ENCODE measurements around the gene QRICH2. TPM values are rescaled to one million over a fixed set of nuclear protein-coding genes. Genes with fewer than 3 reads are reported as not detected.
A peak's percentile ranks its signal among the peaks of the same experiment; 100 is the strongest.

The QRICH2 gene
- total RNA-seq, 1 donor, result 3.6 TPM

GRCh38 chr17:76279742-76280287 is 28.3 kb downstream of the QRICH2 start:
- no peaks in the 10 kb centered on the region for H3K36me3 ChIP-seq (ENCODE audit: insufficient read depth, low read length)
- H4K20me1 ChIP-seq (ENCODE audit: insufficient read depth, low read length), result no peaks in the 10 kb centered on the region
- peak; percentile 69 for DNase-seq (ENCODE audit: insufficient read length, low spot score, missing footprints)
- TF ChIP-seq CTCF (IDR thresholded peaks at IDR 0.05; ENCODE audit: extremely low read depth, low read depth, low read length), result no peak
- peaks cover 5% of the 10 kb centered on the region for H3K4me1 ChIP-seq (ENCODE audit: insufficient read depth, low read length)
- H3K27ac ChIP-seq (ENCODE audit: low read depth, low read length), result no peak overlapping the region
- H2AFZ ChIP-seq (ENCODE audit: low read length), result no peak overlapping the region
- H3K9me3 ChIP-seq (ENCODE audit: low read depth, low read length), result no peaks in the 10 kb centered on the region
- no peaks in the 10 kb centered on the region for H3K27me3 ChIP-seq (ENCODE audit: insufficient read depth, low read length)
- no peak overlapping the region for H3K4me3 ChIP-seq (ENCODE audit: insufficient read depth, low read length)
- H3K79me2 ChIP-seq (ENCODE audit: insufficient read depth, low read length), result no peaks in the 10 kb centered on the region
- H3K4me2 ChIP-seq (ENCODE audit: insufficient read depth, low read length), result no peak overlapping the region

- Histone ChIP-seq H3K4me3 (ENCODE audit: insufficient read depth, low read length) (no peak overlapping the region), H3K27ac (ENCODE audit: low read depth, low read length) (no peak overlapping the region), H3K79me2 (ENCODE audit: insufficient read depth, low read length) (no peaks in the 10 kb centered on the region), H4K20me1 (ENCODE audit: insufficient read depth, low read length) (no peaks in the 10 kb centered on the region), H3K4me2 (ENCODE audit: insufficient read depth, low read length) (no peak overlapping the region), H2AFZ (ENCODE audit: low read length) (no peak overlapping the region), H3K36me3 (ENCODE audit: insufficient read depth, low read length) (no peaks in the 10 kb centered on the region), H3K9me3 (ENCODE audit: low read depth, low read length) (no peaks in the 10 kb centered on the region), H3K27me3 (ENCODE audit: insufficient read depth, low read length) (no peaks in the 10 kb centered on the region), H3K4me1 (ENCODE audit: insufficient read depth, low read length) (peaks cover 5% of the 10 kb centered on the region)
- DNase-seq (ENCODE audit: insufficient read length, low spot score, missing footprints), result peak; percentile 99
- TF ChIP-seq CTCF (IDR thresholded peaks at IDR 0.05; ENCODE audit: extremely low read depth, low read depth, low read length), result peak; percentile 90
These were observed 28.9 kb downstream of the QRICH2 start for GRCh38 chr17:76278952-76279741.

GRCh38 chr17:76278268-76278908 is 29.7 kb downstream of the QRICH2 start:
- no peak for TF ChIP-seq CTCF (IDR thresholded peaks at IDR 0.05; ENCODE audit: extremely low read depth, low read depth, low read length)
- no peaks in the 10 kb centered on the region for H3K9me3 ChIP-seq (ENCODE audit: low read depth, low read length)
- H3K79me2 ChIP-seq (ENCODE audit: insufficient read depth, low read length), result no peaks in the 10 kb centered on the region
- H4K20me1 ChIP-seq (ENCODE audit: insufficient read depth, low read length), result no peaks in the 10 kb centered on the region
- H3K4me2 ChIP-seq (ENCODE audit: insufficient read depth, low read length), result no peak overlapping the region
- peak; percentile 45 for DNase-seq (ENCODE audit: insufficient read length, low spot score, missing footprints)
- H3K4me1 ChIP-seq (ENCODE audit: insufficient read depth, low read length), result peaks cover 5% of the 10 kb centered on the region
- no peaks in the 10 kb centered on the region for H3K36me3 ChIP-seq (ENCODE audit: insufficient read depth, low read length)
- no peak overlapping the region for H3K4me3 ChIP-seq (ENCODE audit: insufficient read depth, low read length)
- no peaks in the 10 kb centered on the region for H3K27me3 ChIP-seq (ENCODE audit: insufficient read depth, low read length)
- no peak overlapping the region for H2AFZ ChIP-seq (ENCODE audit: low read length)
- H3K27ac ChIP-seq (ENCODE audit: low read depth, low read length), result no peak overlapping the region
